ENCODE results near the gene CHMP2A. TPM values are rescaled to one million over a fixed set of nuclear protein-coding genes. Genes with fewer than 3 reads are reported as not detected.

The CHMP2A gene
- total and polyA plus RNA-seq, 2 donors (not counting 3 experiments of a cell fraction or from before 2014, with no cell fraction given) = 105 to 150 TPM

Small RNA genes lying within 50 kb of the gene (microRNA-seq; reads per million reads assigned to microRNA genes)
- 1.5 reads per million for gene MIR6807 (ENCODE audit: borderline number of aligned reads, borderline replicate concordance)

Small RNA genes lying within 50 kb of the gene (small RNA-seq; reads per million reads assigned to genes)
- 0.88 reads per million for gene MIR6807 (ENCODE audit: insufficient read depth, insufficient read length, low read depth, low replicate concordance)
- gene RN7SL525P (ENCODE audit: insufficient read depth, insufficient read length, low read depth, low replicate concordance) = not detected

Other genes with a start within 250 kb of the CHMP2A start
- 25.8 and 28.4 TPM in 2 replicates for gene ERVK3-1, start 249.7 kb downstream of the CHMP2A start, total RNA-seq
- 25.9 and 29.3 TPM in 2 replicates for gene ERVK3-1, start 249.7 kb downstream of the CHMP2A start, polyA plus RNA-seq
- gene ZSCAN22, start 228.1 kb downstream of the CHMP2A start, total RNA-seq = 3.6 and 3.7 TPM in 2 replicates
- gene ZSCAN22, start 228.1 kb downstream of the CHMP2A start, polyA plus RNA-seq = 3.6 and 3.9 TPM in 2 replicates
- 0.85 and 2.3 TPM in 2 replicates for gene A1BG, start 201.6 kb downstream of the CHMP2A start, total RNA-seq
- gene A1BG, start 201.6 kb downstream of the CHMP2A start, polyA plus RNA-seq = 3.7 and 6.2 TPM in 2 replicates
- 0.42 and 1.3 TPM in 2 replicates for gene ZNF497, start 192.4 kb downstream of the CHMP2A start, total RNA-seq
- gene ZNF497, start 192.4 kb downstream of the CHMP2A start, polyA plus RNA-seq = 0.40 and 0.62 TPM in 2 replicates
- 1.4 and 1.7 TPM in 2 replicates for gene ZNF837, start 174.1 kb downstream of the CHMP2A start, total RNA-seq
- gene ZNF837, start 174.1 kb downstream of the CHMP2A start, polyA plus RNA-seq = 1.6 and 2.8 TPM in 2 replicates
- 945 and 993 TPM in 2 replicates for gene RPS5, start 167.8 kb downstream of the CHMP2A start, total RNA-seq
- 3,430 and 4,008 TPM in 2 replicates for gene RPS5, start 167.8 kb downstream of the CHMP2A start, polyA plus RNA-seq
- gene RNF225, start 159.4 kb downstream of the CHMP2A start, total RNA-seq = 0.58 TPM in 1 of 2 replicates, not detected in the other
- not detected in 2 replicates for gene RNF225, start 159.4 kb downstream of the CHMP2A start, polyA plus RNA-seq
- gene ZNF584, start 146.5 kb downstream of the CHMP2A start, total RNA-seq = 12.4 and 12.6 TPM in 2 replicates
- gene ZNF584, start 146.5 kb downstream of the CHMP2A start, polyA plus RNA-seq = 5.9 and 6.1 TPM in 2 replicates
- 4.1 and 4.2 TPM in 2 replicates for gene ZNF132, start 115.0 kb downstream of the CHMP2A start, total RNA-seq
- 0.54 and 0.62 TPM in 2 replicates for gene ZNF132, start 115.0 kb downstream of the CHMP2A start, polyA plus RNA-seq
- 6.3 and 6.9 TPM in 2 replicates for gene ZNF324B, start 103.5 kb downstream of the CHMP2A start, total RNA-seq
- 3.4 and 3.5 TPM in 2 replicates for gene ZNF324B, start 103.5 kb downstream of the CHMP2A start, polyA plus RNA-seq
- 7.1 and 8.7 TPM in 2 replicates for gene ZNF324, start 88.0 kb downstream of the CHMP2A start, total RNA-seq
- gene ZNF324, start 88.0 kb downstream of the CHMP2A start, polyA plus RNA-seq = 6.4 and 8.8 TPM in 2 replicates
- gene ZNF446, start 78.8 kb downstream of the CHMP2A start, total RNA-seq = 6.6 and 7.0 TPM in 2 replicates
- gene ZNF446, start 78.8 kb downstream of the CHMP2A start, polyA plus RNA-seq = 8.3 and 11.2 TPM in 2 replicates
- 6.1 and 7.1 TPM in 2 replicates for gene SLC27A5, start 43.1 kb downstream of the CHMP2A start, total RNA-seq
- 12.1 and 16.0 TPM in 2 replicates for gene SLC27A5, start 43.1 kb downstream of the CHMP2A start, polyA plus RNA-seq
- 21.8 TPM in 2 replicates for gene ZBTB45, start 35.3 kb downstream of the CHMP2A start, total RNA-seq
- gene ZBTB45, start 35.3 kb downstream of the CHMP2A start, polyA plus RNA-seq = 17.8 and 25.3 TPM in 2 replicates
- 377 and 429 TPM in 2 replicates for gene TRIM28, start 11.0 kb downstream of the CHMP2A start, total RNA-seq
- 521 and 593 TPM in 2 replicates for gene TRIM28, start 11.0 kb downstream of the CHMP2A start, polyA plus RNA-seq
- 102 and 106 TPM in 2 replicates for gene UBE2M, start 3.5 kb upstream of the CHMP2A start, total RNA-seq
- 86.6 and 87.8 TPM in 2 replicates for gene UBE2M, start 3.5 kb upstream of the CHMP2A start, polyA plus RNA-seq
- gene MZF1, start 18.2 kb upstream of the CHMP2A start, total RNA-seq = 18.8 and 26.4 TPM in 2 replicates
- 30.8 and 39.1 TPM in 2 replicates for gene MZF1, start 18.2 kb upstream of the CHMP2A start, polyA plus RNA-seq